Measurements from ENCODE around the gene SOX6. TPM values are rescaled to one million over a fixed set of nuclear protein-coding genes. Genes with fewer than 3 reads are reported as not detected.

The SOX6 gene
- total RNA-seq, 4 donors from 2014 or later = 5.7 to 23.8 (median 18.4) TPM

DNA sequence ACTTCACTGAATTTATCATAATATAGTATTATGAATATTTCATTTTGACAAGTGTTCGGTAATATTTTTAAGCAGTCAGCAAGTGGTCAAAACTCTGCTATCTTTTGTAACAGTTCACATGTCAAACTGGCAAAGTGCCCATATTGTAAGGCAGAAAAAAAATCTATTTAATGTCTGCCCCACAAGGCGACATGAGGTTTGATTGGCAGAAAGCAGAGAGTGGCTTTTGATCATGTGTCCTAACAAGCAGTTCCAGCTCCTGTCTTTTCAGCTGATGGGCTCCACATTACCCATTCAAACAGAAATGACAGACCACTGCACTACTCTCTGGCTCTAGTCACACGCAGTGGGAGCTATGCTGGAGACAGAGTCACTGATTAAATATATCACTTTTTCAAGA lies 59.0 kb downstream of the SOX6 start:
- no peak for DNase-seq (ENCODE audit: low spot score in 2 of 2)
- Histone ChIP-seq H3K9me3 (no peaks in the 10 kb centered on the region), H3K27me3 (no peaks in the 10 kb centered on the region), H3K4me3 (no peak overlapping the region), H3K36me3 (no peaks in the 10 kb centered on the region), H3K4me1 (peaks cover 0 to 16% (median 0%) of the 10 kb centered on the region in 4 donors), H3K27ac (no peak overlapping the region)
- no peak for TF ChIP-seq POLR2A (IDR thresholded peaks at IDR 0.05)
- TF ChIP-seq EP300 (IDR thresholded peaks at IDR 0.05) = no peak
- TF ChIP-seq, protein P1, sequence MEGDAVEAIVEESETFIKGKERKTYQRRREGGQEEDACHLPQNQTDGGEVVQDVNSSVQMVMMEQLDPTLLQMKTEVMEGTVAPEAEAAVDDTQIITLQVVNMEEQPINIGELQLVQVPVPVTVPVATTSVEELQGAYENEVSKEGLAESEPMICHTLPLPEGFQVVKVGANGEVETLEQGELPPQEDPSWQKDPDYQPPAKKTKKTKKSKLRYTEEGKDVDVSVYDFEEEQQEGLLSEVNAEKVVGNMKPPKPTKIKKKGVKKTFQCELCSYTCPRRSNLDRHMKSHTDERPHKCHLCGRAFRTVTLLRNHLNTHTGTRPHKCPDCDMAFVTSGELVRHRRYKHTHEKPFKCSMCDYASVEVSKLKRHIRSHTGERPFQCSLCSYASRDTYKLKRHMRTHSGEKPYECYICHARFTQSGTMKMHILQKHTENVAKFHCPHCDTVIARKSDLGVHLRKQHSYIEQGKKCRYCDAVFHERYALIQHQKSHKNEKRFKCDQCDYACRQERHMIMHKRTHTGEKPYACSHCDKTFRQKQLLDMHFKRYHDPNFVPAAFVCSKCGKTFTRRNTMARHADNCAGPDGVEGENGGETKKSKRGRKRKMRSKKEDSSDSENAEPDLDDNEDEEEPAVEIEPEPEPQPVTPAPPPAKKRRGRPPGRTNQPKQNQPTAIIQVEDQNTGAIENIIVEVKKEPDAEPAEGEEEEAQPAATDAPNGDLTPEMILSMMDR (IDR thresholded peaks at IDR 0.05) = no peak
- 63 to 70% methylated on average over 3 of the region's 3 CpGs for WGBS, 2 donors

DNA sequence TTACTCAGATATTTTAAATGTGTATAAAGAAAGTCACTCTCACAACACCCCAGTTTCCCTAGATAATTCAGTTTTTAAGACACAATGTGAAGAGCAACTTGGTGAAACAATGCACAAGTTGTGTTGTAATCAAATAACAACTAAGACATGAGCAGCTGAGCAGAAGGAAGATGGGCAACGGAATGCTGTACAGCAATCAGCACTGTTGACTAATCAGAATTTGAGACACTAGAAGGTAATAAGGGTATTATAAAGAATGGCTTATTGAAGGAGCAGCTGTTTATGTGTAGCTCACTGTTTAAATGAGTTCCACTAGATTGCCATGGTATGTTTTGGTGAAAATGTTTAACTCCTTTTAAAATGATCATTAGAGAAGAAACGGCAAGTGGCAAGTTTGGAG lies 60.1 kb downstream of the SOX6 start:
- H3K27me3 ChIP-seq = no peaks in the 10 kb centered on the region
- H3K4me1 ChIP-seq = peaks cover 0 to 16% (median 0%) of the 10 kb centered on the region in 4 donors
- H3K27ac ChIP-seq = no peak overlapping the region
- TF ChIP-seq, protein P1 (IDR thresholded peaks at IDR 0.05) = no peak
- TF ChIP-seq EP300 (IDR thresholded peaks at IDR 0.05) (no peak), POLR2A (IDR thresholded peaks at IDR 0.05) (no peak)
- no peaks in the 10 kb centered on the region for H3K36me3 ChIP-seq
- WGBS, 2 donors = 72 to 78% methylated on average over 2 of the region's 2 CpGs
- H3K9me3 ChIP-seq = no peaks in the 10 kb centered on the region
- no peak for DNase-seq (ENCODE audit: low spot score in 2 of 2)
- H3K4me3 ChIP-seq = no peak overlapping the region

GRCh38 chr11:16295592-16295991 lies 60.8 kb downstream of the SOX6 start:
- WGBS, 2 donors = 14 to 22% methylated on average over 1 of the region's 1 CpG
- TF ChIP-seq EP300 (IDR thresholded peaks at IDR 0.05) (no peak), POLR2A (IDR thresholded peaks at IDR 0.05) (no peak)
- TF ChIP-seq, protein P1 (IDR thresholded peaks at IDR 0.05) = no peak
- H3K27ac ChIP-seq = no peak overlapping the region
- H3K4me3 ChIP-seq = no peak overlapping the region
- H3K9me3 ChIP-seq = no peaks in the 10 kb centered on the region
- peaks cover 0 to 16% (median 0%) of the 10 kb centered on the region in 4 donors for H3K4me1 ChIP-seq
- no peaks in the 10 kb centered on the region for H3K27me3 ChIP-seq
- no peak for DNase-seq (ENCODE audit: low spot score in 2 of 2)
- no peaks in the 10 kb centered on the region for H3K36me3 ChIP-seq

- Histone ChIP-seq H3K4me1 (peaks cover 0 to 16% (median 0%) of the 10 kb centered on the region in 4 donors), H3K36me3 (no peaks in the 10 kb centered on the region), H3K27me3 (no peaks in the 10 kb centered on the region), H3K4me3 (no peak overlapping the region), H3K9me3 (no peaks in the 10 kb centered on the region), H3K27ac (peak overlapping the region in 2 of 4 donors; percentile 20 to 50)
- TF ChIP-seq, protein P1 (IDR thresholded peaks at IDR 0.05) = no peak
- TF ChIP-seq POLR2A (IDR thresholded peaks at IDR 0.05) (no peak), EP300 (IDR thresholded peaks at IDR 0.05) (no peak)
- 17 to 27% methylated on average over 2 of the region's 2 CpGs for WGBS, 2 donors
- no peak for DNase-seq (ENCODE audit: low spot score in 2 of 2)
These were observed 63.1 kb downstream of the SOX6 start for GRCh38 chr11:16293204-16293681.

DNA sequence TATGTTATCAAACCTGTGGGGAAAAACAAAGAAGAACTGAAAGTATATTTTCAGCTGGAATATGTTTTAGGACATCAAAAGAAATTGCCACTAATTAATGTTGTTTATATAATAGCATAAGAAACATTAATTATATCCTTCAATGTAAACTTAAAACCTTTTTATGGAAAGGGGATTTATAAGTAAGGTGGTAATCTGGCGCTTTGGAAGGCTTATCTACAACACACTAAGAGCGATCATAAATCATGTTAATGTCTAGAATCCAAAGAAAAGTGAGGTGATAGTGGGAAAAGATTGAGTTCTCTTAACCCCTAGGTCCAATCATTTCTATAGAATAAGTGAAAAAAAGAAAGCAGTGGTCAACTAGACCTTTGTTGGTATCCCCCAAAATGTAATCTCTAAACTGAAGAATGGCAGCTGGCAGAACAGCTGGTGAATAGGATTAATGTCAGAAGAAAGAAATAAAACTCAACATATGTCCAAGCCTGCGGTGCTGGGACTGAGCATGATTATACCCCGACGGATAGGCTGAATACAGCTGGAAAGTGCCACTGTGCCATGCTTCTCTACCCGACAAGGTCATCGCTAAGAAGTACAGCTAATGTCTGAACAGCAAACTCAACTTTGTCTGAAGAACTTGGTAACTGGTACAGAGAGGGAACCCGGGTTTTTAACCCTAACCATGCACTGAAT lies 64.0 kb downstream of the SOX6 start:
- no peak overlapping the region for H3K4me3 ChIP-seq
- TF ChIP-seq EP300 (IDR thresholded peaks at IDR 0.05) = no peak
- no peak for TF ChIP-seq POLR2A (IDR thresholded peaks at IDR 0.05)
- TF ChIP-seq, protein P1 (IDR thresholded peaks at IDR 0.05) = no peak
- H3K27me3 ChIP-seq = no peaks in the 10 kb centered on the region
- no peaks in the 10 kb centered on the region for H3K9me3 ChIP-seq
- no peak for DNase-seq (ENCODE audit: low spot score in 2 of 2)
- H3K36me3 ChIP-seq = no peaks in the 10 kb centered on the region
- WGBS, 2 donors = 89 to 90% methylated on average over 8 of the region's 8 CpGs
- H3K27ac ChIP-seq = no peak overlapping the region
- H3K4me1 ChIP-seq = peaks cover 0 to 16% (median 0%) of the 10 kb centered on the region in 4 donors
